K562 (cell line): Measurements from ENCODE around the gene RNASE4. TPM values are rescaled to one million over a fixed set of nuclear protein-coding genes. Genes with fewer than 3 reads are reported as not detected.

ENCODE experiments used
- CGGBP1 ChIP-seq: fragments of 250-450 bp; sonication (Bioruptor Pico); IDR thresholded peaks from 2 replicates; pipeline ENCODE4 v1.9.0; 2021; ENCODE audit warnings: mild to moderate bottlenecking
- HDAC3 ChIP-seq: fragments of 450-650 bp; IDR thresholded peaks from 2 replicates; pipeline ENCODE4 v1.6.1; 2018; ENCODE audit warnings: borderline replicate concordance, mild to moderate bottlenecking, moderate library complexity; ENCODE audit not compliant: partially characterized antibody
- MTA2 ChIP-seq: fragments of 450-650 bp; IDR thresholded peaks from 2 replicates; pipeline ENCODE4 v1.6.1; 2016; ENCODE audit warnings: low read depth
- NCOA2 ChIP-seq, 2 experiments: fragments of 450-650 bp; IDR thresholded peaks; 2 replicates each; pipeline ENCODE4 v1.6.1; 2018; ENCODE audit warnings: mild to moderate bottlenecking in 2 of 2, moderate library complexity in 1 of 2; ENCODE audit not compliant: partially characterized antibody in 2 of 2
- NCOA6 ChIP-seq: fragments of 450-650 bp; IDR thresholded peaks from 2 replicates; pipeline ENCODE4 v1.6.1; 2017; ENCODE audit warnings: mild to moderate bottlenecking
- NELFE ChIP-seq: IDR thresholded peaks from 2 replicates; pipeline ENCODE4 v1.6.1; 2011; ENCODE audit warnings: mild to moderate bottlenecking; ENCODE audit not compliant: insufficient read depth, insufficient read length
- REST ChIP-seq, 2 experiments: fragments of 450-650 bp; formaldehyde crosslinking in 1 of 2; IDR thresholded peaks; 2 replicates each; pipeline versions ENCODE4 v1.4.0 to v1.6.1; 2014 to 2020; ENCODE audit warnings: mild to moderate bottlenecking in 2 of 2, borderline replicate concordance in 1 of 2, low read depth in 1 of 2
- SIRT6 ChIP-seq: IDR thresholded peaks from one replicate; pipeline ENCODE4 v1.6.1; 2012; ENCODE audit warnings: low read depth, mild to moderate bottlenecking, control low read depth, inconsistent platforms, low read length, moderate library complexity
- ZBED1 ChIP-seq: IDR thresholded peaks from 2 replicates; pipeline ENCODE4 v1.6.1; 2014
- ZNF407 ChIP-seq: fragments of 450-650 bp; IDR thresholded peaks from 2 replicates; pipeline ENCODE4 v1.6.1; 2016; ENCODE audit warnings: low read depth
- polyA plus RNA-seq, 8 experiments: library from polyadenylated mRNA; depleted of rRNA in 4 of 8; stranded (reverse) in 5 of 8; unstranded in 3 of 8; fragments of >200 nt; fragmentation: Nextera tagmentation in 2 of 8; fragmentation: Illumina TruSeq in 1 of 8; extraction: Ambion mirVana in 2 of 8; extraction: Trizol in 1 of 8; gene quantifications; 2 replicates each; pipeline versions ENCODE4 v1.2.1 to v1.2.3, GENCODE V29; 2011 to 2014; ENCODE audit warnings: inconsistent platforms in 1 of 8, missing spikeins in 1 of 8
- total RNA-seq, 7 experiments: library from RNA; depleted of rRNA in 6 of 7; stranded (reverse); fragments of >200 nt in 6 of 7; fragmentation: Illumina TruSeq in 2 of 7; extraction: Trizol in 2 of 7; gene quantifications; 2 replicates each; pipeline versions ENCODE4 v1.2.1 to v1.2.3, GENCODE V29; 2011 to 2021; ENCODE audit warnings: low replicate concordance in 1 of 7

RNASE4 gene
- total and polyA plus RNA-seq, 9 of the 15 experiments (the other 6 are each of a cell fraction or from before 2014, with no cell fraction given) = 0.09 to 0.22 (median 0.13) TPM; not detected in 2

GRCh38 chr14:20697273-20698017, 13.1 kb downstream of the RNASE4 start (continued):
- no peak for TF ChIP-seq NCOA6
- TF ChIP-seq CGGBP1 (CRISPR knock-in tag) = no peak
- no peak for TF ChIP-seq SIRT6
- TF ChIP-seq NELFE = no peak
- TF ChIP-seq HDAC3 = no peak
- TF ChIP-seq REST (IDR thresholded peaks at IDR 0.05; ENCODE audit: borderline replicate concordance) = peak; percentile 89
- no peak for TF ChIP-seq REST (CRISPR knock-in tag; IDR thresholded peaks at IDR 0.05; ENCODE audit: low read depth)
- TF ChIP-seq MTA2 = peak; percentile 50; the same call in 1 of the 2 replicates
- TF ChIP-seq ZBED1 = no peak
- no peak for TF ChIP-seq NCOA2 (IDR thresholded peaks at IDR 0.05; ENCODE audit: partially characterized antibody in 2 of 2)
- no peak for TF ChIP-seq ZNF407
